ENCODE results near the gene SYNPO. TPM values are rescaled to one million over a fixed set of nuclear protein-coding genes. Genes with fewer than 3 reads are reported as not detected.

The SYNPO gene
- total RNA-seq, 1 donor from 2014 or later = 40.2 TPM

DNA sequence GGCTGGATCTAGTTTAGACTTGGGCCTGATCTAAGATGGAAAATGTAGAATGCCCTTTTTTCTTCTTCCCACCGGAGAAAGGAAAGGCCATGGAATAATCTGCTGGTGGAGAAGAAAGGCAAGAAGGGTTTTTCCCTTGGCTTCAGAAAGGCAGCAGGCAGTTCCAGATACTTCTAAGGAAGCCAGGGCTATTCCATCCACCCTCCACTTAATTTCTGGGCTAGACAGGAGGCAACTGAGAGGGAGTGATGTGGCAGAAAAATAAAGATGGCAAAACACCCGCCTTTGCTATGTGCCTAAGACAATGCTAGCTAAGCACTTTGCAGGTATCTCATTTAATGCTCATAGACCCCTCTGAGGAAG, 30.5 kb downstream of the SYNPO start:
- Histone ChIP-seq H3K4me1 (ENCODE audit: insufficient read depth, low read length) (peaks cover 22% of the 10 kb centered on the region), H3K27me3 (ENCODE audit: insufficient read depth, low read length) (no peaks in the 10 kb centered on the region), H3K27ac (ENCODE audit: low read depth, low read length) (no peak overlapping the region), H3K9ac (ENCODE audit: low read length) (no peak overlapping the region), H2AFZ (ENCODE audit: low read depth, low read length) (no peak overlapping the region), H3K9me3 (ENCODE audit: insufficient read depth, low read depth, low read length) (no peaks in the 10 kb centered on the region), H3K4me3 (ENCODE audit: insufficient read depth, low read depth, low read length) (no peak overlapping the region), H4K20me1 (ENCODE audit: insufficient read depth, low read length) (no peaks in the 10 kb centered on the region), H3K79me2 (ENCODE audit: insufficient read depth, low read length) (no peaks in the 10 kb centered on the region), H3K4me2 (ENCODE audit: low read length) (peak overlapping the region; percentile 90), H3K36me3 (ENCODE audit: insufficient read depth, low read length) (no peaks in the 10 kb centered on the region)
- Mint-ChIP-seq H3K4me1 (ENCODE audit: low read depth, unreplicated experiment) (peaks cover 12% of the 10 kb centered on the region), H3K9me3 (ENCODE audit: unreplicated experiment) (no peaks in the 10 kb centered on the region), H3K27me3 (ENCODE audit: low read depth, unreplicated experiment) (no peaks in the 10 kb centered on the region), H3K36me3 (ENCODE audit: low read depth, unreplicated experiment) (peaks cover 1% of the 10 kb centered on the region), H3K4me3 (ENCODE audit: unreplicated experiment) (peak overlapping the region; percentile 73), H3K27ac (ENCODE audit: unreplicated experiment) (peak overlapping the region; percentile 29)
- DNase-seq (ENCODE audit: low read depth) (no peak), FAIRE-seq (no peak)
- TF ChIP-seq, protein P1, sequence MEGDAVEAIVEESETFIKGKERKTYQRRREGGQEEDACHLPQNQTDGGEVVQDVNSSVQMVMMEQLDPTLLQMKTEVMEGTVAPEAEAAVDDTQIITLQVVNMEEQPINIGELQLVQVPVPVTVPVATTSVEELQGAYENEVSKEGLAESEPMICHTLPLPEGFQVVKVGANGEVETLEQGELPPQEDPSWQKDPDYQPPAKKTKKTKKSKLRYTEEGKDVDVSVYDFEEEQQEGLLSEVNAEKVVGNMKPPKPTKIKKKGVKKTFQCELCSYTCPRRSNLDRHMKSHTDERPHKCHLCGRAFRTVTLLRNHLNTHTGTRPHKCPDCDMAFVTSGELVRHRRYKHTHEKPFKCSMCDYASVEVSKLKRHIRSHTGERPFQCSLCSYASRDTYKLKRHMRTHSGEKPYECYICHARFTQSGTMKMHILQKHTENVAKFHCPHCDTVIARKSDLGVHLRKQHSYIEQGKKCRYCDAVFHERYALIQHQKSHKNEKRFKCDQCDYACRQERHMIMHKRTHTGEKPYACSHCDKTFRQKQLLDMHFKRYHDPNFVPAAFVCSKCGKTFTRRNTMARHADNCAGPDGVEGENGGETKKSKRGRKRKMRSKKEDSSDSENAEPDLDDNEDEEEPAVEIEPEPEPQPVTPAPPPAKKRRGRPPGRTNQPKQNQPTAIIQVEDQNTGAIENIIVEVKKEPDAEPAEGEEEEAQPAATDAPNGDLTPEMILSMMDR (IDR thresholded peaks at IDR 0.05; ENCODE audit: insufficient read depth, low read depth, low read length) = no peak
- no peak for TF ChIP-seq EZH2 (IDR thresholded peaks at IDR 0.05; ENCODE audit: insufficient read depth, low read length)

DNA sequence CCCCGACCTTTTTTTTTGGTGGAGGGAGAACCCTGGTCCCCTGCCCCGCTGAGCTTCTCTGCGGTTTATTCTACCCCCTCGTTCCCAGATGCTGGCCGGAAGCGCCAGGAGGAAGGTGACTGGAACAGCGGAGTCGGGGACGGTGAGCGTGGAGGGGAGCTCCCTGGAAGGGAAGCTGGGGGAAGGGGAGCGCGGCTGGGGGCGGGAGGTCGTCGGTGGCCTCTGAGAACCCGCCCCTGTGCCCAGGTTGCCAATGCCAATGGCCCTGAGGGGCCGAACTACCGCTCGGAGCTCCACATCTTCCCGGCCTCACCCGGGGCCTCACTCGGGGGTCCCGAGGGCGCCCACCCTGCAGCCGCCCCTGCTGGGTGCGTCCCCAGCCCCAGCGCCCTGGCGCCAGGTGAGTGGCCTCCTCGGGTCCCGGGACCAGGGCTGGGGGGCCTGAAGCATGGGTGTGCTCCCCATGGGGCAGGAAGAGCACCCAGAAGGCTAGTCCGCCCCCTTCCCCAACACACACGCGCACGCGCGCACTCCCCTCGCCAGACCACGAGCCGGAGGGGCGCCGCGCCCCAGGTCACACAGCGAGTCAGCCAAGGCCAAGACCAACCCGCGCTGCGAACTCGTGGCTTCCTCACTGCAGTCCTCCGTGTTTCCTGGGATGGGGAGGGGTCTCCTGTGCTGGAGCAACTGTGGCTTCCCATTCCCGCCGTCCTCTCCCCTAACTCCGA, 31.2 kb downstream of the SYNPO start:
- H3K9ac ChIP-seq (ENCODE audit: low read length) = peak overlapping the region; percentile 69
- TF ChIP-seq, protein P1 (IDR thresholded peaks at IDR 0.05; ENCODE audit: insufficient read depth, low read depth, low read length) = no peak
- no peak for TF ChIP-seq EZH2 (IDR thresholded peaks at IDR 0.05; ENCODE audit: insufficient read depth, low read length)
- H3K9me3 Mint-ChIP-seq (ENCODE audit: unreplicated experiment) = no peaks in the 10 kb centered on the region
- H3K36me3 ChIP-seq (ENCODE audit: insufficient read depth, low read length) = no peaks in the 10 kb centered on the region
- H3K4me1 ChIP-seq (ENCODE audit: insufficient read depth, low read length) = peaks cover 22% of the 10 kb centered on the region
- H3K27me3 Mint-ChIP-seq (ENCODE audit: low read depth, unreplicated experiment) = no peaks in the 10 kb centered on the region
- no peaks in the 10 kb centered on the region for H3K9me3 ChIP-seq (ENCODE audit: insufficient read depth, low read depth, low read length)
- no peak overlapping the region for H3K27ac Mint-ChIP-seq (ENCODE audit: unreplicated experiment)
- DNase-seq (ENCODE audit: low read depth) = no peak
- no peaks in the 10 kb centered on the region for H4K20me1 ChIP-seq (ENCODE audit: insufficient read depth, low read length)
- H3K4me2 ChIP-seq (ENCODE audit: low read length) = peak overlapping the region; percentile 90
- no peaks in the 10 kb centered on the region for H3K79me2 ChIP-seq (ENCODE audit: insufficient read depth, low read length)
- peak overlapping the region; percentile 58 for H3K4me3 ChIP-seq (ENCODE audit: insufficient read depth, low read depth, low read length)
- H3K27ac ChIP-seq (ENCODE audit: low read depth, low read length) = no peak overlapping the region
- FAIRE-seq = no peak
- peaks cover 12% of the 10 kb centered on the region for H3K4me1 Mint-ChIP-seq (ENCODE audit: low read depth, unreplicated experiment)
- peak overlapping the region; percentile 97 for H2AFZ ChIP-seq (ENCODE audit: low read depth, low read length)
- H3K4me3 Mint-ChIP-seq (ENCODE audit: unreplicated experiment) = peak overlapping the region; percentile 82
- H3K27me3 ChIP-seq (ENCODE audit: insufficient read depth, low read length) = no peaks in the 10 kb centered on the region
- H3K36me3 Mint-ChIP-seq (ENCODE audit: low read depth, unreplicated experiment) = peaks cover 1% of the 10 kb centered on the region

DNA sequence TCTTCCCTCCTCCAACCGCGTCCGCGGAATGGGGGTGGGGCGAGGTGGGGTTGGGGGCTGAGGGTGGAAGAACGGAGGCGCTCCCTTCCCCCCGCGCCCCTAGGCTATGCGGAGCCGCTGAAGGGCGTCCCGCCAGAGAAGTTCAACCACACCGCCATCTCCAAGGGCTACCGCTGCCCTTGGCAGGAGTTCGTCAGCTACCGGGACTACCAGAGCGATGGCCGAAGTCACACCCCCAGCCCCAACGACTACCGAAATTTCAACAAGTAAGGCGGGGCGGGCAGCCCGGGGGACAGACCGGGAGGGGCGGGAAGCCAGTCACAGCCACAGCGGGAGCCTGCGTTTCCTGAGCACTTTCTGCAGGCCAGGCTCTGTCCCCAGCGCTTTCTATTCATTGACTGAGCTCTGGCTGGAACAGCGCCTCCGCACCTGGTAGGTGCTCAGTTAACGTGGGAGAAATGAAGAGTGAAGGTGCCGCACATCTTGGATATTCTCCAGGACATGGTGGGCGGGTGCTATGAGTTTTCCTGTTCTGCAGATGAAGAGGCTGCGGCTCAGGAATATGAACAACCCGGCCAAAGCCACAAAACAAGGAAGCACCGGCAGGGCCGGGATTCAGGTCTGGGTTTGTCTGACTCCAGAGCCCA, 31.9 kb downstream of the SYNPO start:
- peak overlapping the region; percentile 90 for H3K4me2 ChIP-seq (ENCODE audit: low read length)
- TF ChIP-seq, protein P1 (IDR thresholded peaks at IDR 0.05; ENCODE audit: insufficient read depth, low read depth, low read length) = no peak
- TF ChIP-seq EZH2 (IDR thresholded peaks at IDR 0.05; ENCODE audit: insufficient read depth, low read length) = no peak
- H2AFZ ChIP-seq (ENCODE audit: low read depth, low read length) = peak overlapping the region; percentile 97
- no peaks in the 10 kb centered on the region for H4K20me1 ChIP-seq (ENCODE audit: insufficient read depth, low read length)
- Mint-ChIP-seq H3K4me1 (ENCODE audit: low read depth, unreplicated experiment) (peaks cover 12% of the 10 kb centered on the region), H3K9me3 (ENCODE audit: unreplicated experiment) (no peaks in the 10 kb centered on the region), H3K27ac (ENCODE audit: unreplicated experiment) (no peak overlapping the region), H3K4me3 (ENCODE audit: unreplicated experiment) (peak overlapping the region; percentile 82), H3K27me3 (ENCODE audit: low read depth, unreplicated experiment) (no peaks in the 10 kb centered on the region), H3K36me3 (ENCODE audit: low read depth, unreplicated experiment) (peaks cover 2% of the 10 kb centered on the region)
- peaks cover 22% of the 10 kb centered on the region for H3K4me1 ChIP-seq (ENCODE audit: insufficient read depth, low read length)
- no peaks in the 10 kb centered on the region for H3K27me3 ChIP-seq (ENCODE audit: insufficient read depth, low read length)
- peak overlapping the region; percentile 58 for H3K4me3 ChIP-seq (ENCODE audit: insufficient read depth, low read depth, low read length)
- no peak overlapping the region for H3K27ac ChIP-seq (ENCODE audit: low read depth, low read length)
- no peaks in the 10 kb centered on the region for H3K36me3 ChIP-seq (ENCODE audit: insufficient read depth, low read length)
- H3K9ac ChIP-seq (ENCODE audit: low read length) = peak overlapping the region; percentile 69
- H3K79me2 ChIP-seq (ENCODE audit: insufficient read depth, low read length) = no peaks in the 10 kb centered on the region
- FAIRE-seq (no peak), DNase-seq (ENCODE audit: low read depth) (no peak)
- no peaks in the 10 kb centered on the region for H3K9me3 ChIP-seq (ENCODE audit: insufficient read depth, low read depth, low read length)

Measured in astrocyte (in vitro differentiated cells and primary cell).